ENCODE measurements around the gene RWDD3.

Gene RWDD3

DNA sequence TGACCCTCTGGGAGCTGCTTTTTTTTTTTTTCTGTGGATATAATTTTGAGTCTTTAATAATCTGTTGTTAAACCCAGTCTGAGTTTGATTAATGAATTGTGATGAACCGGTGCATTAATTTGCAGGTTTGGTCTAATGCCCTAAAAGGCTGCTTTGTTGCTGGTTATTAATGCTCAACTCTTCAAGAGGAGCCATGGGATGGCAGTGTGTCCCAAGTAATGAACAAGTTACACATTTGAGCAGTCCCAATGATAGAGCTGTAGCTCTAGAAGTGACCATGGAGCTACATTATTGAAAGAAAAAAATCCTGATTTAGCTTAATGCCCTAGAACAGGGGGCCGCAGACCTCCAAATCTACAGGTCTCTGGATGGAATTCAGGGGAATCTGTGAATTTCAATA is 53.1 kb downstream of the RWDD3 start:
- no peak for DNase-seq

DNA sequence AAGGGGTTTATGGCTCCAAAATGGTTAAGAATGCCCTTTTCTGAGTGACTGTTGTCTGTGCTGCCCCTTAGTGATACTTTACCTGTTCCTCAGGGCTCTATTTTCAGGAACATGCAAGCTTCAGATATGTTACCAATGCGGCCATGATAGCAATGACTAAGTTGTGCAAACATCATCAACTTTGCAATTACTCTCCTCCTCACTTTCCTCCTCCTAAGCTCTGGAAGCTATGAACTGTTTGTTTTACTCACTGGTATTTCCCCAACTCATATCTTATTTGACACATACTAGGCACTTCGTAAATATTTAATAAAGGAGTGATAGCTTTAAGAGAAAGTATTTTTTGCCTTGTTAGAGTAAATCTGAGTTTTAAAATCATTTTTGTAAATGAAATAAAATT is 53.8 kb downstream of the RWDD3 start:
- DNase-seq: no peak
